GM04504 (cell line): ENCODE measurements around the gene TTLL6.

Experiments
- DNase-seq: peaks from one replicate; pipeline ENCODE4 v3.0.0-alpha.2; 2012; ENCODE audit warnings: low read depth

Gene TTLL6

GRCh38 chr17:48738424-48738802, 78.6 kb downstream of the TTLL6 start:
- no peak for DNase-seq

- DNase-seq: no peak
Observed at GRCh38 chr17:48737330-48738043, 79.5 kb downstream of the TTLL6 start.

GRCh38 chr17:48735062-48735351, 82.0 kb downstream of the TTLL6 start:
- DNase-seq: no peak

- no peak for DNase-seq
Observed at GRCh38 chr17:48734333-48735061, 82.5 kb downstream of the TTLL6 start.

GRCh38 chr17:48733632-48734328, 83.2 kb downstream of the TTLL6 start:
- DNase-seq: no peak

- DNase-seq: no peak
Observed at GRCh38 chr17:48732688-48733629, 84.1 kb downstream of the TTLL6 start.

- no peak for DNase-seq
Observed at GRCh38 chr17:48731355-48731754, 85.7 kb downstream of the TTLL6 start.

GRCh38 chr17:48730240-48730550, 86.8 kb downstream of the TTLL6 start:
- DNase-seq: no peak

- DNase-seq: no peak
Observed at GRCh38 chr17:48729335-48730239, 87.4 kb downstream of the TTLL6 start.

GRCh38 chr17:48728232-48729231, 88.5 kb downstream of the TTLL6 start, which contains the start of gene HOXB13:
Gene HOXB13, minus strand, starts transcription at chr17:48728750. Its CDS starts 157 bp downstream, at chr17:48728593.
- peak; percentile 49 for DNase-seq

- DNase-seq: no peak
Observed at GRCh38 chr17:48727415-48728175, 89.4 kb downstream of the TTLL6 start.

GRCh38 chr17:48726916-48727286, 90.1 kb downstream of the TTLL6 start:
- DNase-seq: no peak

GRCh38 chr17:48726114-48726915, 90.7 kb downstream of the TTLL6 start:
- no peak for DNase-seq

GRCh38 chr17:48725288-48726064, 91.6 kb downstream of the TTLL6 start:
- DNase-seq: no peak

- no peak for DNase-seq
Observed at GRCh38 chr17:48725004-48725287, 92.1 kb downstream of the TTLL6 start.

- peak; percentile 64 for DNase-seq
Observed at GRCh38 chr17:48724251-48725003, 92.6 kb downstream of the TTLL6 start.
